ENCODE measurements around the gene GTF3C5.
"Not testable (repeated sequence)": the region's sequence is repeated elsewhere in the genome, so short reads cannot be mapped to it uniquely, and the experiment has no call there.

- TF ChIP-seq, protein P1, sequence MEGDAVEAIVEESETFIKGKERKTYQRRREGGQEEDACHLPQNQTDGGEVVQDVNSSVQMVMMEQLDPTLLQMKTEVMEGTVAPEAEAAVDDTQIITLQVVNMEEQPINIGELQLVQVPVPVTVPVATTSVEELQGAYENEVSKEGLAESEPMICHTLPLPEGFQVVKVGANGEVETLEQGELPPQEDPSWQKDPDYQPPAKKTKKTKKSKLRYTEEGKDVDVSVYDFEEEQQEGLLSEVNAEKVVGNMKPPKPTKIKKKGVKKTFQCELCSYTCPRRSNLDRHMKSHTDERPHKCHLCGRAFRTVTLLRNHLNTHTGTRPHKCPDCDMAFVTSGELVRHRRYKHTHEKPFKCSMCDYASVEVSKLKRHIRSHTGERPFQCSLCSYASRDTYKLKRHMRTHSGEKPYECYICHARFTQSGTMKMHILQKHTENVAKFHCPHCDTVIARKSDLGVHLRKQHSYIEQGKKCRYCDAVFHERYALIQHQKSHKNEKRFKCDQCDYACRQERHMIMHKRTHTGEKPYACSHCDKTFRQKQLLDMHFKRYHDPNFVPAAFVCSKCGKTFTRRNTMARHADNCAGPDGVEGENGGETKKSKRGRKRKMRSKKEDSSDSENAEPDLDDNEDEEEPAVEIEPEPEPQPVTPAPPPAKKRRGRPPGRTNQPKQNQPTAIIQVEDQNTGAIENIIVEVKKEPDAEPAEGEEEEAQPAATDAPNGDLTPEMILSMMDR (conservative IDR thresholded peaks at IDR 0.05; ENCODE audit: low read length) = not testable (repeated sequence)
- not testable (repeated sequence) for TF ChIP-seq EZH2phosphoT487 (IDR thresholded peaks at IDR 0.05; ENCODE audit: borderline replicate concordance)
Observed at GRCh38 chr9:132989998-132990557, 40.7 kb upstream of the GTF3C5 start.

Data from Loucy (cell line).